ENCODE results near the gene ASXL1. TPM values are rescaled to one million over a fixed set of nuclear protein-coding genes. Genes with fewer than 3 reads are reported as not detected.
A peak's percentile ranks its signal among the peaks of the same experiment; 100 is the strongest.

The ASXL1 gene
- total RNA-seq, 1 experiment from 2014 or later, result 69.9 TPM

DNA sequence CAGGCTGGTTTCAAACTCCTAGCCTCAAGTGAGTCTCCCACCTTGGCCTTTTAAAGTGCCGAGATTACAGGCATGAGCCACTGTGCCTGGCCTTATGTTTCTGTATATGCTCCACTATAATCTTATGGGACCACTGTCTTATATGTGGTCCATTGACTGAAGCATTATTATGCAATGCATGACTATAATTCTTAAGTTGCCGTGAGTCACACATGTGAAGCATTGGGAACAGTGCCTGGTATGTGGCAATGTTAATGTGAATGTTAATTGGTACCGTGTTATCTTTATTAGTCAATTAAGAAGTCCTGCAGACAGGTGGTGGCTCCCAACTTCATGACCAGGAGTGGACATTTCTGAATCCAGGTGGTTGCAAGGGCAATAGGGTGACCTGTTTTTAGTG is 14.7 kb upstream of the ASXL1 start:
- intact Hi-C loops (cut with micrococcal nuclease), result no loop called here
- Mint-ChIP-seq H3K4me3 (ENCODE audit: unreplicated experiment) (no peak overlapping the region), H3K9me3 (ENCODE audit: unreplicated experiment) (no peaks in the 10 kb centered on the region), H3K27ac (ENCODE audit: low read depth, unreplicated experiment) (no peak overlapping the region), H3K36me3 (ENCODE audit: insufficient read depth, unreplicated experiment) (no peaks in the 10 kb centered on the region), H3K4me1 (ENCODE audit: insufficient read depth, unreplicated experiment) (peaks cover 7% of the 10 kb centered on the region), H3K27me3 (ENCODE audit: insufficient read depth, unreplicated experiment) (no peaks in the 10 kb centered on the region)
- CTCF ChIA-PET, result interaction anchor here (0.5 kb wide), 1 partner anchor 142 kb away, joined by 3 read pairs; no protein-coding TSS in a partner anchor
- no TSS peak for BruUV-seq (replicated peaks)
- TF ChIP-seq, protein P1, sequence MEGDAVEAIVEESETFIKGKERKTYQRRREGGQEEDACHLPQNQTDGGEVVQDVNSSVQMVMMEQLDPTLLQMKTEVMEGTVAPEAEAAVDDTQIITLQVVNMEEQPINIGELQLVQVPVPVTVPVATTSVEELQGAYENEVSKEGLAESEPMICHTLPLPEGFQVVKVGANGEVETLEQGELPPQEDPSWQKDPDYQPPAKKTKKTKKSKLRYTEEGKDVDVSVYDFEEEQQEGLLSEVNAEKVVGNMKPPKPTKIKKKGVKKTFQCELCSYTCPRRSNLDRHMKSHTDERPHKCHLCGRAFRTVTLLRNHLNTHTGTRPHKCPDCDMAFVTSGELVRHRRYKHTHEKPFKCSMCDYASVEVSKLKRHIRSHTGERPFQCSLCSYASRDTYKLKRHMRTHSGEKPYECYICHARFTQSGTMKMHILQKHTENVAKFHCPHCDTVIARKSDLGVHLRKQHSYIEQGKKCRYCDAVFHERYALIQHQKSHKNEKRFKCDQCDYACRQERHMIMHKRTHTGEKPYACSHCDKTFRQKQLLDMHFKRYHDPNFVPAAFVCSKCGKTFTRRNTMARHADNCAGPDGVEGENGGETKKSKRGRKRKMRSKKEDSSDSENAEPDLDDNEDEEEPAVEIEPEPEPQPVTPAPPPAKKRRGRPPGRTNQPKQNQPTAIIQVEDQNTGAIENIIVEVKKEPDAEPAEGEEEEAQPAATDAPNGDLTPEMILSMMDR (IDR thresholded peaks at IDR 0.05; ENCODE audit: unreplicated experiment), result no peak
- POLR2A ChIA-PET, result interaction anchor here (1.3 to 2.3 kb wide), 4 partner anchors 9 to 16 kb away, joined by 5 to 20 read pairs (median 12); partner anchors contain the start of gene ASXL1
- DNase-seq (ENCODE audit: unreplicated experiment), result peak; percentile 90

DNA sequence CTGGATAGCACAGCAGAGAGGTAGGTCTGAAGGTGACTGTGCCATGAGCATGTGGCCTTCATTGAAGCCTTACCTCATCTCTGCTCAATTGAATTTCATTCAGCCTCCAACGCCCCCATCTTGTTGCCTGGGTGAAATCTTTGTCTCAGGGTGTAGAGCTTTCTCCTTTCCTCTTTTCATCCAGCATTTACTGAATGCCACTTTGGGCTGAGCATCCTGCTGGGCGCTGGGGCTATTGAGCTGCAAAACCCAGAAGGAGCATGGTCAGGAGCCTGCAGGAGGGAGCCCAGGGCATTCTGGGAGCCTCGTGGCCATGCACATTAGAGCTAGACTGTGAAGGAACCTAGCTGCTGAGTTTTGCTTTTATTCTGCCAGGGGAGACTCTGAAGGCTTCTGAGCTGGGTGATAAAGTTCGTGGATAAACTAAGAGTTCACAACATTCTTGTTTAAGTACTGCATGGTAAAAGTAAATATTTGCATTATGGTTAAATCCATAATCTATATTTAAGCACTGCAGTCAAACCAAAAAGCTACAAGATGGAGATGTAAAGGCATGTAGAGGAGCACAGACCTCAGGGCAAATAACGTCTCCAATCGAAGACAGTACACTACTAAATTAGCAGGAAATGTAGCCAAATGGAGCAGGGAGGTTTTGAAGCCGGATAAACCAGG is 13.2 kb upstream of the ASXL1 start:
- ChIA-PET CTCF (interaction anchor here (0.5 to 1.8 kb wide), 9 partner anchors 8 to 800 kb away, joined by 3 to 10 read pairs (median 4); no protein-coding TSS in a partner anchor), POLR2A (interaction anchor here (0.9 to 1.8 kb wide), 5 partner anchors 9 to 138 kb away, joined by 3 to 9 read pairs (median 5); partner anchors contain the start of gene KIF3B)
- peaks cover 7% of the 10 kb centered on the region for H3K4me1 Mint-ChIP-seq (ENCODE audit: insufficient read depth, unreplicated experiment)
- no peaks in the 10 kb centered on the region for H3K27me3 Mint-ChIP-seq (ENCODE audit: insufficient read depth, unreplicated experiment)
- no peaks in the 10 kb centered on the region for H3K36me3 Mint-ChIP-seq (ENCODE audit: insufficient read depth, unreplicated experiment)
- H3K9me3 Mint-ChIP-seq (ENCODE audit: unreplicated experiment), result peaks cover 7% of the 10 kb centered on the region
- no peak for DNase-seq (ENCODE audit: unreplicated experiment)
- H3K27ac Mint-ChIP-seq (ENCODE audit: low read depth, unreplicated experiment), result no peak overlapping the region
- intact Hi-C loops (cut with micrococcal nuclease), result no loop called here
- H3K4me3 Mint-ChIP-seq (ENCODE audit: unreplicated experiment), result no peak overlapping the region
- TF ChIP-seq, protein P1 (IDR thresholded peaks at IDR 0.05; ENCODE audit: unreplicated experiment), result no peak
- no TSS peak for BruUV-seq (replicated peaks)

DNA sequence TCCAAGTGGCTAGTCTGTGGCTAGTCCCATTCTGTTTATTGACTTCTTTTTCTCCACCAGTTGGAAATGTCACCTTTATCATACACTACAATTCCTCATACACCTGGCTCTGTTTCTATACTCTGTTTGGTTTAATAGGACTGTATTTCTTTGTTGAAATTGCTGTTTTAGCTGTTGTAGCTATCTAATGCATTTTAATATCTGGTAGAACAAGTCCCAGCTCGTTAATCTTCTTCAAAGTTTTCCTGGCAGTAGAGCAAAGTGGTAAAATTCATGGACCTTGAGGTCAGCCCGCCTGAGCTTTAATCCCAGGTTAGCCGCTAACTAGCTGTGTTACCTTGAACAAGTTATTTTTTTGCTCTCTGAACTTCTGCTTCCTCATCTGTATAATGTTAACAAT is 9.9 kb upstream of the ASXL1 start:
- ChIA-PET POLR2A (interaction anchor here (1.7 kb wide), 1 partner anchor 9 kb away, joined by 8 read pairs; the partner anchor contains the start of gene ASXL1), CTCF (interaction anchor here (0.8 to 1.9 kb wide), 2 partner anchors 9 to 11 kb away, joined by 4 to 6 read pairs; no protein-coding TSS in a partner anchor)
- TF ChIP-seq, protein P1 (IDR thresholded peaks at IDR 0.05; ENCODE audit: unreplicated experiment), result no peak
- H3K4me1 Mint-ChIP-seq (ENCODE audit: insufficient read depth, unreplicated experiment), result no peaks in the 10 kb centered on the region
- H3K27ac Mint-ChIP-seq (ENCODE audit: low read depth, unreplicated experiment), result no peak overlapping the region
- no peak overlapping the region for H3K4me3 Mint-ChIP-seq (ENCODE audit: unreplicated experiment)
- H3K36me3 Mint-ChIP-seq (ENCODE audit: insufficient read depth, unreplicated experiment), result no peaks in the 10 kb centered on the region
- BruUV-seq (replicated peaks), result no TSS peak
- intact Hi-C loops (cut with micrococcal nuclease), result no loop called here
- no peaks in the 10 kb centered on the region for H3K27me3 Mint-ChIP-seq (ENCODE audit: insufficient read depth, unreplicated experiment)
- H3K9me3 Mint-ChIP-seq (ENCODE audit: unreplicated experiment), result peaks cover 7% of the 10 kb centered on the region
- DNase-seq (ENCODE audit: unreplicated experiment), result no peak

DNA sequence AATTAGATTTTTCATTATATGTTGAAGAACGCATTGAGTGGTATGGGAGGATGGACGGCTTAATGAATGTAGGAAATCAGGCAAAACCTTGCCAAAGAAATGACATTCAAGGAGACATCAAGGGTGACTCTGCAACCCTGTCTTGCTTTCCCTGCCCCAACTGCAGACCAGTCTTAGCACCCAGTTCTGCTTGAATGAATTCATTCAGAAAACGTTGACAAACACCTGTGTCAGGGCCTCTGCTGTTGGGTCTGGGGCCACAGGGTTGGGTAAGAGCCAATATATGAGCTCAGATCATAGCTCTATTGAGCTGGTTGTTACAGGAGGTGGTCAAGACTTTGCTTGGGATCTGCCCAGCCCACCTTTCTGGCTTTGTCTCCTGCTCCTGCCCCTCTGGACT is 7.7 kb upstream of the ASXL1 start:
- CTCF ChIA-PET, result no interaction called here
- no peak for DNase-seq (ENCODE audit: unreplicated experiment)
- H3K27ac Mint-ChIP-seq (ENCODE audit: low read depth, unreplicated experiment), result no peak overlapping the region
- H3K4me1 Mint-ChIP-seq (ENCODE audit: insufficient read depth, unreplicated experiment), result peaks cover 13% of the 10 kb centered on the region
- H3K9me3 Mint-ChIP-seq (ENCODE audit: unreplicated experiment), result peaks cover 7% of the 10 kb centered on the region
- H3K27me3 Mint-ChIP-seq (ENCODE audit: insufficient read depth, unreplicated experiment), result no peaks in the 10 kb centered on the region
- no TSS peak for BruUV-seq (replicated peaks)
- H3K4me3 Mint-ChIP-seq (ENCODE audit: unreplicated experiment), result no peak overlapping the region
- intact Hi-C loops (cut with micrococcal nuclease), result no loop called here
- no peaks in the 10 kb centered on the region for H3K36me3 Mint-ChIP-seq (ENCODE audit: insufficient read depth, unreplicated experiment)
- TF ChIP-seq, protein P1 (IDR thresholded peaks at IDR 0.05; ENCODE audit: unreplicated experiment), result no peak
- POLR2A ChIA-PET, result no interaction called here
